Body of pancreas (tissue), 4 donors: ENCODE measurements around the gene LAG3.

ENCODE experiments used
- CTCF ChIP-seq, 7 experiments: fragments of 450-650 bp in 4 of 7; fragments of 200-600 bp in 3 of 7; sonication (generic) in 3 of 7; IDR thresholded peaks; one replicate each; pipeline ENCODE4 v1.5.1; 2016 to 2019; ENCODE audit warnings: antibody characterized with exemption in 7 of 7
- POLR2A ChIP-seq, 3 donors: fragments of 450-650 bp; IDR thresholded peaks; one replicate each; pipeline ENCODE4 v1.6.1; 2016; ENCODE audit warnings: antibody characterized with exemption in 3 of 3, mild to moderate bottlenecking in 2 of 3

- no peak for TF ChIP-seq POLR2A (IDR thresholded peaks at IDR 0.05)
- TF ChIP-seq CTCF (IDR thresholded peaks at IDR 0.05), result no peak
Observed at GRCh38 chr12:6754411-6754810, 17.9 kb upstream of the LAG3 start.
